Panc1 (cell line): ENCODE data around the gene PECR. TPM values are rescaled to one million over a fixed set of nuclear protein-coding genes. Genes with fewer than 3 reads are reported as not detected.

Experiments used
- ATAC-seq: fragments of 200-7000 bp; cut with Tn5 transposase; 2 replicates; pipeline ENCODE4 v1.9.1; 2020; ENCODE audit warnings: mild to moderate bottlenecking, moderate library complexity
- BruUV-seq: library from RNA; stranded (reverse); fragments of 400-500 nt; replicated peaks from 2 replicates; lab custom pipeline; 2021; lab: Mats Ljungman, UMichigan
- CTCF ChIA-PET: fragments of 300-600 bp; sonication (Branson Sonifier 250); formaldehyde crosslinking; loops from one replicate; lab custom pipeline; 2022; ENCODE audit warnings: antibody characterized with exemption; lab: Charles Lee
- POLR2A ChIA-PET: fragments of 300-600 bp; sonication (Branson Sonifier 250); formaldehyde crosslinking; loops from one replicate; lab custom pipeline; 2022; ENCODE audit warnings: antibody characterized with exemption; lab: Charles Lee
- DNase-seq: peaks from one replicate; pipeline ENCODE4 v3.0.0-alpha.2; 2010; ENCODE audit warnings: low read depth, low spot score
- H3K27ac ChIP-seq: 2 replicates; pipeline ENCODE4 v1.5.1; 2011; ENCODE audit warnings: mild to moderate bottlenecking, low read length, inconsistent platforms
- H3K27me3 ChIP-seq: fragments of 200-500 bp; sonication (Bioruptor generic); 2 replicates; pipeline ENCODE4 v1.6.0; 2014; ENCODE audit warnings: low read length, inconsistent platforms; ENCODE audit not compliant: control insufficient read depth, insufficient read depth
- H3K36me3 ChIP-seq: fragments of 200-500 bp; sonication (Bioruptor generic); 2 replicates; pipeline ENCODE4 v1.5.1; 2014; ENCODE audit warnings: inconsistent platforms, mild to moderate bottlenecking, low read length, moderate library complexity; ENCODE audit not compliant: control insufficient read depth, insufficient read depth
- H3K4me1 ChIP-seq: 2 replicates; pipeline ENCODE4 v1.5.1; 2011; ENCODE audit warnings: inconsistent platforms, mild to moderate bottlenecking, low read length, moderate library complexity; ENCODE audit not compliant: control insufficient read depth, insufficient read depth
- H3K4me3 ChIP-seq, 2 experiments: 2 replicates each; pipeline ENCODE4 v1.5.1; 2011 to 2012; ENCODE audit warnings: low read depth in 2 of 2, low read length in 2 of 2, mild to moderate bottlenecking in 2 of 2, inconsistent platforms in 1 of 2, moderate library complexity in 1 of 2
- H3K9me3 ChIP-seq: fragments of 200-500 bp; sonication (Bioruptor generic); 2 replicates; pipeline ENCODE4 v1.5.1; 2014; ENCODE audit warnings: low read depth, mild to moderate bottlenecking, inconsistent platforms, low read length, moderate library complexity; ENCODE audit not compliant: control insufficient read depth, insufficient read depth
- POLR2AphosphoS5 ChIP-seq: IDR thresholded peaks from 2 replicates; pipeline ENCODE4 v1.6.1; 2012; ENCODE audit warnings: mild to moderate bottlenecking, low read depth, low read length, moderate library complexity
- SIN3A ChIP-seq: IDR thresholded peaks from 2 replicates; pipeline ENCODE4 v1.6.1; 2012; ENCODE audit warnings: low read depth, mild to moderate bottlenecking, low read length, moderate library complexity, borderline replicate concordance; ENCODE audit not compliant: insufficient read depth
- TCF7L2 ChIP-seq: IDR thresholded peaks from 2 replicates; pipeline ENCODE4 v1.6.1; 2011; ENCODE audit warnings: mild to moderate bottlenecking, low read depth, low read length, inconsistent platforms
- in situ Hi-C: cut with HindIII; loops from 2 replicates; pipeline ENCODE4 v1.10.0; 2016; ENCODE audit warnings: low sequenced_read_pairs, low pct_unique_long_range_greater_than_20kb
- intact Hi-C: fragments of 100-400 bp; cut with micrococcal nuclease; formaldehyde crosslinking; loops from one replicate; pipeline ENCODE4 v1.10.0; 2022; ENCODE audit not compliant: unreplicated experiment
- total RNA-seq: library from RNA; stranded (reverse); gene quantifications from one replicate; pipeline ENCODE4 v1.2.1, GENCODE V29; 2021; ENCODE audit not compliant: unreplicated experiment
- TF ChIP-seq, protein P1 (sequence below): fragments of 450-650 bp; IDR thresholded peaks from 2 replicates; pipeline ENCODE4 v1.5.1; 2017; ENCODE audit warnings: mild to moderate bottlenecking
- TF ChIP-seq, protein P2 (sequence below), 2 experiments: IDR thresholded peaks; 2 replicates each; pipeline ENCODE4 v1.6.1; 2011 to 2012; ENCODE audit warnings: low read depth in 2 of 2, control low read depth in 1 of 2, low read length in 1 of 2, mild to moderate bottlenecking in 1 of 2, moderate library complexity in 1 of 2; ENCODE audit not compliant: insufficient read depth in 1 of 2

The PECR gene
- total RNA-seq, 1 experiment from 2014 or later, result 16.5 TPM

DNA sequence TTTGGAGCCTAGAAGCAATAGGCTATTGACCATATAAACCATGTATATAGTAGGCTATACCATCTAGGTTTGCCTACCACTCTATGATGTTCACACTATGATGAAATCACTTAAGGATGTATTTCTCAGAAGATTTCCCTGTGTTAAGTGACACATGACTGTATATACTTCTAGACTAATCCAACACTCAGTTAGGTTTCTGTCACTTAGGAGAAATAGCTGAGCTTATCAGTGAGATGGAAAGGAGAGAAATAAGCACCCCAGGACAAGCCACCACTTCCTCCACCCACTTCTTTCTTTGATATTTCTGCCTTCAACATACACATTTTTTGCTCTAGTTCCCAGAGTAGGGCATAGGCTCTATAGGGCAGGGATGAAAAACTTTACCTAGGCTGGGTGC is 7.8 kb downstream of the PECR start:
- DNase-seq (no peak), ATAC-seq (no peak)
- no peaks in the 10 kb centered on the region for H3K9me3 ChIP-seq
- no peak overlapping the region for H3K4me3 ChIP-seq
- no peaks in the 10 kb centered on the region for H3K4me1 ChIP-seq
- H3K36me3 ChIP-seq, result no peaks in the 10 kb centered on the region
- ChIA-PET CTCF (no interaction called here), POLR2A (interaction anchor here (0.5 kb wide), 1 partner anchor 28 kb away, joined by 5 read pairs; no protein-coding TSS in a partner anchor)
- in situ Hi-C loops, result no loop called here
- no peaks in the 10 kb centered on the region for H3K27me3 ChIP-seq
- TF ChIP-seq SIN3A (no peak), POLR2AphosphoS5 (no peak), TCF7L2 (no peak)
- TF ChIP-seq, protein P1, sequence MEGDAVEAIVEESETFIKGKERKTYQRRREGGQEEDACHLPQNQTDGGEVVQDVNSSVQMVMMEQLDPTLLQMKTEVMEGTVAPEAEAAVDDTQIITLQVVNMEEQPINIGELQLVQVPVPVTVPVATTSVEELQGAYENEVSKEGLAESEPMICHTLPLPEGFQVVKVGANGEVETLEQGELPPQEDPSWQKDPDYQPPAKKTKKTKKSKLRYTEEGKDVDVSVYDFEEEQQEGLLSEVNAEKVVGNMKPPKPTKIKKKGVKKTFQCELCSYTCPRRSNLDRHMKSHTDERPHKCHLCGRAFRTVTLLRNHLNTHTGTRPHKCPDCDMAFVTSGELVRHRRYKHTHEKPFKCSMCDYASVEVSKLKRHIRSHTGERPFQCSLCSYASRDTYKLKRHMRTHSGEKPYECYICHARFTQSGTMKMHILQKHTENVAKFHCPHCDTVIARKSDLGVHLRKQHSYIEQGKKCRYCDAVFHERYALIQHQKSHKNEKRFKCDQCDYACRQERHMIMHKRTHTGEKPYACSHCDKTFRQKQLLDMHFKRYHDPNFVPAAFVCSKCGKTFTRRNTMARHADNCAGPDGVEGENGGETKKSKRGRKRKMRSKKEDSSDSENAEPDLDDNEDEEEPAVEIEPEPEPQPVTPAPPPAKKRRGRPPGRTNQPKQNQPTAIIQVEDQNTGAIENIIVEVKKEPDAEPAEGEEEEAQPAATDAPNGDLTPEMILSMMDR, result no peak
- BruUV-seq, result no TSS peak
- H3K27ac ChIP-seq, result no peak overlapping the region
- intact Hi-C loops, result no loop called here

- H3K27me3 ChIP-seq, result no peaks in the 10 kb centered on the region
- no TSS peak for BruUV-seq
- DNase-seq (no peak), ATAC-seq (no peak)
- in situ Hi-C loops, result no loop called here
- no peaks in the 10 kb centered on the region for H3K36me3 ChIP-seq
- CTCF ChIA-PET, result no interaction called here
- intact Hi-C loops, result no loop called here
- no peak for TF ChIP-seq SIN3A
- TF ChIP-seq POLR2AphosphoS5, result no peak
- TF ChIP-seq TCF7L2, result no peak
- TF ChIP-seq, protein P2, sequence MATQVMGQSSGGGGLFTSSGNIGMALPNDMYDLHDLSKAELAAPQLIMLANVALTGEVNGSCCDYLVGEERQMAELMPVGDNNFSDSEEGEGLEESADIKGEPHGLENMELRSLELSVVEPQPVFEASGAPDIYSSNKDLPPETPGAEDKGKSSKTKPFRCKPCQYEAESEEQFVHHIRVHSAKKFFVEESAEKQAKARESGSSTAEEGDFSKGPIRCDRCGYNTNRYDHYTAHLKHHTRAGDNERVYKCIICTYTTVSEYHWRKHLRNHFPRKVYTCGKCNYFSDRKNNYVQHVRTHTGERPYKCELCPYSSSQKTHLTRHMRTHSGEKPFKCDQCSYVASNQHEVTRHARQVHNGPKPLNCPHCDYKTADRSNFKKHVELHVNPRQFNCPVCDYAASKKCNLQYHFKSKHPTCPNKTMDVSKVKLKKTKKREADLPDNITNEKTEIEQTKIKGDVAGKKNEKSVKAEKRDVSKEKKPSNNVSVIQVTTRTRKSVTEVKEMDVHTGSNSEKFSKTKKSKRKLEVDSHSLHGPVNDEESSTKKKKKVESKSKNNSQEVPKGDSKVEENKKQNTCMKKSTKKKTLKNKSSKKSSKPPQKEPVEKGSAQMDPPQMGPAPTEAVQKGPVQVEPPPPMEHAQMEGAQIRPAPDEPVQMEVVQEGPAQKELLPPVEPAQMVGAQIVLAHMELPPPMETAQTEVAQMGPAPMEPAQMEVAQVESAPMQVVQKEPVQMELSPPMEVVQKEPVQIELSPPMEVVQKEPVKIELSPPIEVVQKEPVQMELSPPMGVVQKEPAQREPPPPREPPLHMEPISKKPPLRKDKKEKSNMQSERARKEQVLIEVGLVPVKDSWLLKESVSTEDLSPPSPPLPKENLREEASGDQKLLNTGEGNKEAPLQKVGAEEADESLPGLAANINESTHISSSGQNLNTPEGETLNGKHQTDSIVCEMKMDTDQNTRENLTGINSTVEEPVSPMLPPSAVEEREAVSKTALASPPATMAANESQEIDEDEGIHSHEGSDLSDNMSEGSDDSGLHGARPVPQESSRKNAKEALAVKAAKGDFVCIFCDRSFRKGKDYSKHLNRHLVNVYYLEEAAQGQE (IDR thresholded peaks at IDR 0.05; ENCODE audit: insufficient read depth in 1 of 2, low read depth in 2 of 2, low read length in 1 of 2), result no peak
- H3K4me3 ChIP-seq, result no peak overlapping the region
- H3K4me1 ChIP-seq, result no peaks in the 10 kb centered on the region
- POLR2A ChIA-PET, result no interaction called here
- H3K9me3 ChIP-seq, result no peaks in the 10 kb centered on the region
- no peak overlapping the region for H3K27ac ChIP-seq
Observed at GRCh38 chr2:216072473-216072872, 9.1 kb downstream of the PECR start.

DNA sequence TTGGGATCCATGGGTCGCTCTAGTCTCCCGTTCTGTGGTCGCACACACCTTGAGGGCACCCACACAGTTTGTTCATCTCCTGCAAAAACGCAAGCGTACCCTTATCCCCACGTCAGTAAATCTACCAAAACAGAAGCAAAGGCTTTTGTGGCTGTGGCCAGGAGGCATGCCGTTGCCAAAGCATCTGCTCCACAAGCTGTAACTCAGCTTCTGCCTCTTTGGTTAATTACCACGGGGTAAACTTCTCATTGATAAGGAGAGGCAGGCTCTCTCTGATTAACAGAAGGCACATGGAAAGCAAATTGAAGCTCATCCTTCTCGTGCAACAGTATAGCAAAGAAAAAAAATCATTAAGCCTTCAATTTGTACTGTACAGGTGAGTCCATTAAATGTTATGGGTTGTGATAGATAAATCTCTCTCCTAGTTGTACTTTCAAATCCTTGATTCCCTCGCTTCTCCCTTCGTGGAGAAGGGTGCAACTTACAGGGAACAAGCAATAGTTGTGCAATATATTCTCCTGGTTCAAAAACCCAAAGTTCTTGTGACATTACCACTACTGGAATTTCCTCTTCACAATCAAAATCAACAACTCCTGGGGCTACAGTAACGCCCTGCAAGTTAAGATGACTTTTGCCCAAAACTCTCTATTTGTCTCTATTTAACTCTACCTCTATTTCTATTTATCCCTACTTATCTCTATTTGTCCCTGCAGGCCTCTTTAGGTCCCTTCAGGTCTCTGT is 10.3 kb downstream of the PECR start:
- DNase-seq, result no peak
- H3K36me3 ChIP-seq, result no peaks in the 10 kb centered on the region
- no peaks in the 10 kb centered on the region for H3K4me1 ChIP-seq
- no peak overlapping the region for H3K4me3 ChIP-seq
- TF ChIP-seq POLR2AphosphoS5 (no peak), TCF7L2 (no peak), SIN3A (no peak)
- TF ChIP-seq, protein P1, result no peak
- TF ChIP-seq, protein P2 (IDR thresholded peaks at IDR 0.05; ENCODE audit: insufficient read depth in 1 of 2, low read depth in 2 of 2, low read length in 1 of 2), result no peak
- ATAC-seq, result no peak
- no peaks in the 10 kb centered on the region for H3K27me3 ChIP-seq
- no peak overlapping the region for H3K27ac ChIP-seq
- BruUV-seq, result no TSS peak
- no peaks in the 10 kb centered on the region for H3K9me3 ChIP-seq
- intact Hi-C loops (no loop called here), in situ Hi-C loops (no loop called here)
- ChIA-PET CTCF (no interaction called here), POLR2A (no interaction called here)
